ENCODE results near the gene PARD6B.

GRCh38 chr20:50756447-50756846 lies 25.1 kb downstream of the PARD6B start:
- TF ChIP-seq ISL1 (CRISPR knock-in tag; IDR thresholded peaks at IDR 0.05) (no peak), OSR1 (CRISPR knock-in tag; IDR thresholded peaks at IDR 0.05) (no peak), CSDC2 (CRISPR knock-in tag; IDR thresholded peaks at IDR 0.05) (no peak), ESRRG (CRISPR knock-in tag; IDR thresholded peaks at IDR 0.05) (no peak), ARNTL (CRISPR knock-in tag; IDR thresholded peaks at IDR 0.05; ENCODE audit: borderline replicate concordance, low read depth) (no peak), TCF4 (CRISPR knock-in tag; IDR thresholded peaks at IDR 0.05; ENCODE audit: borderline replicate concordance) (no peak), RARB (CRISPR knock-in tag; IDR thresholded peaks at IDR 0.05) (no peak), ZC3H10 (CRISPR knock-in tag; IDR thresholded peaks at IDR 0.05) (no peak), ZNF565 (CRISPR knock-in tag; conservative IDR thresholded peaks at IDR 0.05; ENCODE audit: low read depth) (no peak), PPARA (CRISPR knock-in tag; IDR thresholded peaks at IDR 0.05; ENCODE audit: borderline replicate concordance) (no peak), TOX (CRISPR knock-in tag; IDR thresholded peaks at IDR 0.05; ENCODE audit: borderline replicate concordance) (no peak)
- TF ChIP-seq, protein P1, sequence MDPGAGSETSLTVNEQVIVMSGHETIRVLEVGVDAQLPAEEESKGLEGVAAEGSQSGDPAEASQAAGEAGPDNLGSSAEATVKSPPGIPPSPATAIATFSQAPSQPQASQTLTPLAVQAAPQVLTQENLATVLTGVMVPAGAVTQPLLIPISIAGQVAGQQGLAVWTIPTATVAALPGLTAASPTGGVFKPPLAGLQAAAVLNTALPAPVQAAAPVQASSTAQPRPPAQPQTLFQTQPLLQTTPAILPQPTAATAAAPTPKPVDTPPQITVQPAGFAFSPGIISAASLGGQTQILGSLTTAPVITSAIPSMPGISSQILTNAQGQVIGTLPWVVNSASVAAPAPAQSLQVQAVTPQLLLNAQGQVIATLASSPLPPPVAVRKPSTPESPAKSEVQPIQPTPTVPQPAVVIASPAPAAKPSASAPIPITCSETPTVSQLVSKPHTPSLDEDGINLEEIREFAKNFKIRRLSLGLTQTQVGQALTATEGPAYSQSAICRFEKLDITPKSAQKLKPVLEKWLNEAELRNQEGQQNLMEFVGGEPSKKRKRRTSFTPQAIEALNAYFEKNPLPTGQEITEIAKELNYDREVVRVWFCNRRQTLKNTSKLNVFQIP (CRISPR knock-in tag; IDR thresholded peaks at IDR 0.05; ENCODE audit: borderline replicate concordance, low read depth): no peak
- TF ChIP-seq, protein P2, sequence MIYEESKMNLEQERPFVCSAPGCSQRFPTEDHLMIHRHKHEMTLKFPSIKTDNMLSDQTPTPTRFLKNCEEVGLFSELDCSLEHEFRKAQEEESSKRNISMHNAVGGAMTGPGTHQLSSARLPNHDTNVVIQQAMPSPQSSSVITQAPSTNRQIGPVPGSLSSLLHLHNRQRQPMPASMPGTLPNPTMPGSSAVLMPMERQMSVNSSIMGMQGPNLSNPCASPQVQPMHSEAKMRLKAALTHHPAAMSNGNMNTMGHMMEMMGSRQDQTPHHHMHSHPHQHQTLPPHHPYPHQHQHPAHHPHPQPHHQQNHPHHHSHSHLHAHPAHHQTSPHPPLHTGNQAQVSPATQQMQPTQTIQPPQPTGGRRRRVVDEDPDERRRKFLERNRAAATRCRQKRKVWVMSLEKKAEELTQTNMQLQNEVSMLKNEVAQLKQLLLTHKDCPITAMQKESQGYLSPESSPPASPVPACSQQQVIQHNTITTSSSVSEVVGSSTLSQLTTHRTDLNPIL (CRISPR knock-in tag; IDR thresholded peaks at IDR 0.05; ENCODE audit: low read depth): no peak
- TF ChIP-seq, protein P3, sequence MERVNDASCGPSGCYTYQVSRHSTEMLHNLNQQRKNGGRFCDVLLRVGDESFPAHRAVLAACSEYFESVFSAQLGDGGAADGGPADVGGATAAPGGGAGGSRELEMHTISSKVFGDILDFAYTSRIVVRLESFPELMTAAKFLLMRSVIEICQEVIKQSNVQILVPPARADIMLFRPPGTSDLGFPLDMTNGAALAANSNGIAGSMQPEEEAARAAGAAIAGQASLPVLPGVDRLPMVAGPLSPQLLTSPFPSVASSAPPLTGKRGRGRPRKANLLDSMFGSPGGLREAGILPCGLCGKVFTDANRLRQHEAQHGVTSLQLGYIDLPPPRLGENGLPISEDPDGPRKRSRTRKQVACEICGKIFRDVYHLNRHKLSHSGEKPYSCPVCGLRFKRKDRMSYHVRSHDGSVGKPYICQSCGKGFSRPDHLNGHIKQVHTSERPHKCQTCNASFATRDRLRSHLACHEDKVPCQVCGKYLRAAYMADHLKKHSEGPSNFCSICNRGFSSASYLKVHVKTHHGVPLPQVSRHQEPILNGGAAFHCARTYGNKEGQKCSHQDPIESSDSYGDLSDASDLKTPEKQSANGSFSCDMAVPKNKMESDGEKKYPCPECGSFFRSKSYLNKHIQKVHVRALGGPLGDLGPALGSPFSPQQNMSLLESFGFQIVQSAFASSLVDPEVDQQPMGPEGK (CRISPR knock-in tag; IDR thresholded peaks at IDR 0.05; ENCODE audit: borderline replicate concordance): no peak
